GM13976 (cell line): ENCODE data around the gene ELMO2.

Experiments
- DNase-seq: peaks from one replicate; pipeline ENCODE4 v3.0.0; 2012; ENCODE audit warnings: low spot score
- CTCF ChIP-seq: IDR thresholded peaks from 2 replicates; pipeline ENCODE4 v1.5.1; 2012; ENCODE audit warnings: borderline replicate concordance, mild to moderate bottlenecking; ENCODE audit not compliant: insufficient read depth; ENCODE audit errors: extremely low read depth, missing control alignments, control extremely low read depth
- in situ Hi-C: fragments of 300-500 bp; cut with MboI; formaldehyde crosslinking; loops from one replicate; pipeline ENCODE4 v1.12.0; 2022; ENCODE audit warnings: low sequenced_read_pairs, mixed read lengths, inconsistent platforms; ENCODE audit not compliant: unreplicated experiment

ELMO2 gene

GRCh38 chr20:46328200-46328882, 78.1 kb downstream of the ELMO2 start:
- no peak for TF ChIP-seq CTCF
- in situ Hi-C loops = no loop called here
- DNase-seq = no peak

- no peak for TF ChIP-seq CTCF
- in situ Hi-C loops = no loop called here
- no peak for DNase-seq
These were observed 78.9 kb downstream of the ELMO2 start for GRCh38 chr20:46327557-46327956.

GRCh38 chr20:46325789-46326188, 80.6 kb downstream of the ELMO2 start:
- DNase-seq = no peak
- in situ Hi-C loops = no loop called here
- no peak for TF ChIP-seq CTCF

GRCh38 chr20:46324960-46325703, 81.3 kb downstream of the ELMO2 start:
- in situ Hi-C loops = no loop called here
- DNase-seq = no peak
- TF ChIP-seq CTCF = no peak

- DNase-seq = no peak
- TF ChIP-seq CTCF = no peak
- in situ Hi-C loops = no loop called here
These were observed 82.0 kb downstream of the ELMO2 start for GRCh38 chr20:46324379-46324778.

- DNase-seq = no peak
- in situ Hi-C loops = no loop called here
- TF ChIP-seq CTCF = no peak
These were observed 82.9 kb downstream of the ELMO2 start for GRCh38 chr20:46323557-46323956.
